PC-3 (cell line): Measurements from ENCODE around the gene TCN1. TPM values are rescaled to one million over a fixed set of nuclear protein-coding genes. Genes with fewer than 3 reads are reported as not detected.
A peak's percentile ranks its signal among the peaks of the same experiment; 100 is the strongest.
"Not testable (repeated sequence)": the region's sequence is repeated elsewhere in the genome, so short reads cannot be mapped to it uniquely, and the experiment has no call there.

ENCODE experiments used
- ATAC-seq: fragments of 200-7000 bp; cut with Tn5 transposase; 2 replicates; pipeline ENCODE4 v1.9.1; 2020; ENCODE audit warnings: mild to moderate bottlenecking, moderate library complexity
- BruUV-seq: library from RNA; stranded (reverse); fragments of 400-500 nt; replicated peaks from 2 replicates; lab custom pipeline; 2021; lab: Mats Ljungman, UMichigan
- CTCF ChIA-PET: fragments of 300-600 bp; sonication (Branson Sonifier 250); formaldehyde crosslinking; loops from one replicate; lab custom pipeline; 2022; ENCODE audit warnings: antibody characterized with exemption; lab: Charles Lee
- POLR2A ChIA-PET: fragments of 300-600 bp; sonication (Branson Sonifier 250); formaldehyde crosslinking; loops from one replicate; lab custom pipeline; 2022; ENCODE audit warnings: antibody characterized with exemption; ENCODE audit not compliant: unreplicated experiment; lab: Charles Lee
- DNase-seq: peaks from one replicate; pipeline ENCODE4 v3.0.0-alpha.2; 2015
- H2AFZ ChIP-seq: fragments of 300-600 bp; sonication (generic); 2 replicates; pipeline ENCODE4 v1.6.0; 2016; ENCODE audit warnings: antibody characterized with exemption, low read length
- H3F3A ChIP-seq: fragments of 300-600 bp; sonication (generic); one replicate; pipeline ENCODE4 v1.6.0; 2017; ENCODE audit warnings: antibody characterized with exemption, low read length, control low read depth, mild to moderate bottlenecking; ENCODE audit not compliant: unreplicated experiment
- H3K27ac ChIP-seq: fragments of 300-600 bp; sonication (generic); 2 replicates; pipeline ENCODE4 v1.5.1; 2016; ENCODE audit warnings: mild to moderate bottlenecking, low read length
- H3K27me3 ChIP-seq: fragments of 300-600 bp; sonication (generic); 2 replicates; pipeline ENCODE4 v1.6.1; 2016; ENCODE audit warnings: low read length, mixed read lengths
- H3K36me3 ChIP-seq: fragments of 300-600 bp; sonication (generic); 2 replicates; pipeline ENCODE4 v1.6.1; 2016; ENCODE audit warnings: low read depth, mixed run types, low read length, mixed read lengths
- H3K4me1 ChIP-seq: fragments of 300-600 bp; sonication (generic); 2 replicates; pipeline ENCODE4 v1.5.1; 2016; ENCODE audit warnings: low read length; ENCODE audit not compliant: insufficient read depth
- H3K4me2 ChIP-seq: fragments of 300-600 bp; sonication (generic); 2 replicates; pipeline ENCODE4 v1.6.0; 2016; ENCODE audit warnings: low read length
- H3K4me3 ChIP-seq: fragments of 300-600 bp; sonication (generic); 2 replicates; pipeline ENCODE4 v1.5.1; 2016; ENCODE audit warnings: mild to moderate bottlenecking, low read length, mixed read lengths
- H3K79me2 ChIP-seq: fragments of 300-600 bp; sonication (generic); 2 replicates; pipeline ENCODE4 v1.6.1; 2017; ENCODE audit warnings: low read length, mixed read lengths
- H3K9ac ChIP-seq: fragments of 300-600 bp; sonication (generic); 2 replicates; pipeline ENCODE4 v1.6.0; 2016; ENCODE audit warnings: mild to moderate bottlenecking, low read length
- H3K9me2 ChIP-seq: fragments of 300-600 bp; sonication (generic); replicated peaks from 2 replicates; pipeline ENCODE4 v1.6.1; 2016; ENCODE audit warnings: mixed run types, low read length, mixed read lengths
- H3K9me3 ChIP-seq: fragments of 300-600 bp; sonication (generic); 2 replicates; pipeline ENCODE4 v1.6.1; 2016; ENCODE audit warnings: low read length, mixed read lengths
- H4K20me1 ChIP-seq: fragments of 300-600 bp; sonication (generic); 2 replicates; pipeline ENCODE4 v1.6.1; 2016; ENCODE audit warnings: low read length, mixed read lengths
- CTCF ChIP-seq: fragments of 300-600 bp; sonication (generic); conservative IDR thresholded peaks from 2 replicates; pipeline ENCODE4 v1.5.1; 2017; ENCODE audit warnings: antibody characterized with exemption, low read depth, mild to moderate bottlenecking, low read length
- EZH2 ChIP-seq: fragments of 300-600 bp; sonication (generic); IDR thresholded peaks from one replicate; pipeline ENCODE4 v1.6.1; 2017; ENCODE audit warnings: antibody characterized with exemption, mild to moderate bottlenecking, low read length; ENCODE audit not compliant: unreplicated experiment
- EZH2phosphoT487 ChIP-seq: fragments of 300-600 bp; sonication (generic); IDR thresholded peaks from 2 replicates; pipeline ENCODE4 v1.6.1; 2018; ENCODE audit warnings: mild to moderate bottlenecking, antibody characterized with exemption, low read length, borderline replicate concordance
- intact Hi-C: fragments of 100-400 bp; cut with micrococcal nuclease; formaldehyde crosslinking; loops from 2 replicates; pipeline ENCODE4 v1.9.0; 2023
- total RNA-seq: library from RNA; depleted of rRNA; stranded (reverse); fragments of >200 nt; gene quantifications from 2 replicates; pipeline ENCODE4 v1.2.3, GENCODE V29; 2014

The TCN1 gene
- total RNA-seq, 1 experiment from 2014 or later, result 14.8 TPM

- Histone ChIP-seq H3K9me3 (no peaks in the 10 kb centered on the region), H3K9me2 (no peaks in the 10 kb centered on the region), H3K9ac (peak overlapping the region; percentile 17; the same call in 1 of the 2 replicates), H3K4me1 (peaks cover 43% of the 10 kb centered on the region), H3K4me3 (no peak overlapping the region), H3F3A (no peaks in the 10 kb centered on the region), H2AFZ (no peak overlapping the region), H4K20me1 (no peaks in the 10 kb centered on the region), H3K4me2 (no peak overlapping the region), H3K27ac (peak overlapping the region; percentile 87), H3K36me3 (no peaks in the 10 kb centered on the region), H3K27me3 (no peaks in the 10 kb centered on the region), H3K79me2 (no peaks in the 10 kb centered on the region)
- CTCF ChIA-PET, result no interaction called here
- POLR2A ChIA-PET, result no interaction called here
- no peak for ATAC-seq
- no peak for DNase-seq
- no TSS peak for BruUV-seq
- intact Hi-C loops, result no loop called here
- TF ChIP-seq CTCF, result no peak
- TF ChIP-seq EZH2phosphoT487, result no peak
- TF ChIP-seq EZH2, result no peak
These were observed 31.8 kb upstream of the TCN1 start for GRCh38 chr11:59898046-59898445.

- no peaks in the 10 kb centered on the region for H3K9me3 ChIP-seq
- DNase-seq (no peak), ATAC-seq (no peak)
- H4K20me1 ChIP-seq, result no peaks in the 10 kb centered on the region
- POLR2A ChIA-PET, result no interaction called here
- H3K36me3 ChIP-seq, result no peaks in the 10 kb centered on the region
- no peak overlapping the region for H3K4me2 ChIP-seq
- no TSS peak for BruUV-seq
- peaks cover 20% of the 10 kb centered on the region for H3K4me1 ChIP-seq
- no peaks in the 10 kb centered on the region for H3K9me2 ChIP-seq
- H3K79me2 ChIP-seq, result no peaks in the 10 kb centered on the region
- no peak overlapping the region for H3K27ac ChIP-seq
- H3K27me3 ChIP-seq, result no peaks in the 10 kb centered on the region
- intact Hi-C loops, result no loop called here
- H3K4me3 ChIP-seq, result no peak overlapping the region
- no peak overlapping the region for H3K9ac ChIP-seq
- CTCF ChIA-PET, result interaction anchor here (0.5 kb wide), 1 partner anchor 11 kb away, joined by 3 read pairs; no protein-coding TSS in a partner anchor
- H3F3A ChIP-seq, result no peaks in the 10 kb centered on the region
- no peak overlapping the region for H2AFZ ChIP-seq
- TF ChIP-seq EZH2phosphoT487 (no peak), EZH2 (no peak), CTCF (no peak)
These were observed 28.3 kb upstream of the TCN1 start for GRCh38 chr11:59894616-59895015.

- no peaks in the 10 kb centered on the region for H4K20me1 ChIP-seq
- no TSS peak for BruUV-seq
- no peaks in the 10 kb centered on the region for H3F3A ChIP-seq
- H3K4me3 ChIP-seq, result no peak overlapping the region
- no peaks in the 10 kb centered on the region for H3K9me3 ChIP-seq
- H3K4me2 ChIP-seq, result no peak overlapping the region
- DNase-seq (no peak), ATAC-seq (no peak)
- no peak overlapping the region for H2AFZ ChIP-seq
- H3K27me3 ChIP-seq, result no peaks in the 10 kb centered on the region
- intact Hi-C loops, result no loop called here
- TF ChIP-seq EZH2phosphoT487, result no peak
- H3K36me3 ChIP-seq, result no peaks in the 10 kb centered on the region
- no peaks in the 10 kb centered on the region for H3K9me2 ChIP-seq
- H3K9ac ChIP-seq, result no peak overlapping the region
- CTCF ChIA-PET, result no interaction called here
- POLR2A ChIA-PET, result no interaction called here
- 0 out of 2 replicates have a peak, but pooled peaks cover 6% of the 10 kb centered on the region for H3K4me1 ChIP-seq
- no peak overlapping the region for H3K27ac ChIP-seq
- H3K79me2 ChIP-seq, result no peaks in the 10 kb centered on the region
These were observed 25.5 kb upstream of the TCN1 start for GRCh38 chr11:59891781-59892181.

GRCh38 chr11:59887156-59887555 lies 20.9 kb upstream of the TCN1 start:
- H3F3A ChIP-seq, H3K27ac ChIP-seq, H4K20me1 ChIP-seq, H3K4me2 ChIP-seq, H3K9me2 ChIP-seq, H3K9me3 ChIP-seq, ATAC-seq, H3K4me3 ChIP-seq, H3K9ac ChIP-seq, H3K4me1 ChIP-seq, H3K79me2 ChIP-seq, BruUV-seq, H2AFZ ChIP-seq, H3K36me3 ChIP-seq, DNase-seq, CTCF ChIA-PET, H3K27me3 ChIP-seq, POLR2A ChIA-PET, intact Hi-C loops: not testable (repeated sequence)
